HL-60 (cell line): ENCODE measurements around the gene ITGAD.

Experiments
- CTCF ChIP-seq: IDR thresholded peaks from one replicate; pipeline ENCODE4 v1.5.1; 2011; ENCODE audit warnings: low read length, control low read depth, inconsistent platforms; ENCODE audit not compliant: insufficient read depth
- GABPA ChIP-seq: IDR thresholded peaks from 2 replicates; pipeline ENCODE4 v1.6.1; 2012; ENCODE audit warnings: low read depth
- POLR2AphosphoS5 ChIP-seq: IDR thresholded peaks from 2 replicates; pipeline ENCODE4 v1.6.1; 2012; ENCODE audit warnings: low read depth
- REST ChIP-seq: IDR thresholded peaks from 2 replicates; pipeline ENCODE4 v1.6.1; 2012; ENCODE audit warnings: low read depth; ENCODE audit not compliant: insufficient replicate concordance

- TF ChIP-seq REST (no peak), CTCF (no peak), POLR2AphosphoS5 (no peak), GABPA (no peak)
Measured at GRCh38 chr16:31438414-31438813, 45.3 kb downstream of the ITGAD start.
